NCI-H2196 treated with DMSO at 0.1 percent for 48 hours (cell line): ENCODE measurements around the gene SH2D4B.

Experiments
- DNase-seq: peaks from one replicate; lab custom pipeline; 2025; ENCODE audit not compliant: unreplicated experiment; lab: John Stamatoyannopoulos, UW

The SH2D4B gene

DNA sequence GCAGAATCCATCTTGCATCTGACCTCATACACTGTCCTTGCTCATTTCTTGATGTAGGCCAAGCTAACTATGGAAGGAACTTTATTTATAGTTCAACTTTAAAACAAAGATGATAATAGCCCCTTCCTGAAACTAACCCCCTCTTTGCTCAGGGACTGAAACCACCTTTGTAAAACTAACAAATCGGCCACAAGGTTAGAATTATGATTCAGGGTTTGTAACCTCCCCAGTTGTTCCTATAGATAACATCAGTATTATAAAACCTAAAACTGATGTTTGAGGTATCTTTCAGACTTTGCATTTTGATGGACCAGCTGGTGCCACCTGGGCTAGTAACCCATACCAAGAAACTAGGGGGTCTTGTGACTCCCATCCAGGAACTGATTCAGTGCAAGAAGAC, 143.4 kb downstream of the SH2D4B start:
- no peak for DNase-seq

- no peak for DNase-seq
These were observed 146.6 kb downstream of the SH2D4B start for GRCh38 chr10:80684259-80684658.

GRCh38 chr10:80685355-80685754, 147.7 kb downstream of the SH2D4B start:
- no peak for DNase-seq

GRCh38 chr10:80686734-80687475, 149.2 kb downstream of the SH2D4B start:
- DNase-seq = no peak

GRCh38 chr10:80687476-80687789, 149.7 kb downstream of the SH2D4B start:
- DNase-seq = no peak

DNA sequence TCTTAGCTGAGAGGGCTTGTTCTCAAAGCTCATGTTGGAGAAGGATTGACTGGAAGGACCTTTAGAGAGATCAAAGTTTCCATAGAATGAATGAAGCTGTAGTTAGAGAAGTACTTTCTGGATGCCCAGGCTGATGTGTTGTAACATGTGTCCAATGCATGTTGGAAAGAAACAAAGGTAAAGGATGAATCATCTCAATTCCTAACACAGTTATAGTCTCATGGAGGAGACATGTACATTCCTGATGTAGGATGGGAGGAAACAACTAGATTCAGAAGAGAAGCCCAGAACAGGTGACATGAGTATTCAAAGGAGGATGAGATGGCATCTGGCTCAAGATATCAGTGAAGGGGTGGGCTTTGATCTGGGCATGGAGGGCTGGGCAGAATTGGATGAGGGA, 152.7 kb downstream of the SH2D4B start:
- no peak for DNase-seq

DNA sequence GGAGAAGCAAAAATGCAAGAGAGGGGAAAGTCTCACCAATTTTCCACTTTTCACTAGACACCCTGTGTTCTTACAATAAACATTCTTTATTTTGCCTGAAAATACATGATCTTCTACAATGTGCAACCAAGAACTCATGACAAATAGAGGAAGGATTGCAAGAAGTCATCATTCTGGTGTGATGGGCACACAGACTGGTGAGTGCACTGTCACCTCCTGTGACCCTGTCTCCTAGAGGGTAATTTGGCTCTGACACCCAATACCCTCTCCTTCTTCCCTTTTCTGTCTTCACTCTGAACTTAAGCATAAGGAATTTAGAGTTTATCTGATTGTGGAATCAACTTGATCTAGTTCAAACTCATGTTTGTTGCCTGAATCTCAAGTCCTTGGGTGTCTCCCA, 153.7 kb downstream of the SH2D4B start:
- no peak for DNase-seq

GRCh38 chr10:80693565-80693964, 155.9 kb downstream of the SH2D4B start:
- no peak for DNase-seq

GRCh38 chr10:80694930-80695329, 157.2 kb downstream of the SH2D4B start:
- no peak for DNase-seq
